NCI-H1048 (cell line): ENCODE data around the gene PAPOLG.
"Not testable (repeated sequence)": the region's sequence is repeated elsewhere in the genome, so short reads cannot be mapped to it uniquely, and the experiment has no call there.

Source experiments
- DNase-seq: peaks from one replicate; lab custom pipeline; 2025; lab: John Stamatoyannopoulos, UW

The PAPOLG gene

GRCh38 chr2:60775048-60775639 is 19.1 kb downstream of the PAPOLG start:
- no peak for DNase-seq

- no peak for DNase-seq
These were observed 22.3 kb downstream of the PAPOLG start for GRCh38 chr2:60778352-60778751.

- no peak for DNase-seq
These were observed 23.4 kb downstream of the PAPOLG start for GRCh38 chr2:60779426-60779825.

GRCh38 chr2:60780721-60781120 is 24.7 kb downstream of the PAPOLG start:
- DNase-seq = no peak

GRCh38 chr2:60793169-60793568 is 37.1 kb downstream of the PAPOLG start:
- DNase-seq = no peak

GRCh38 chr2:60794271-60794863 is 38.3 kb downstream of the PAPOLG start:
- no peak for DNase-seq

- DNase-seq = no peak
These were observed 40.8 kb downstream of the PAPOLG start for GRCh38 chr2:60796573-60797509.

GRCh38 chr2:60804473-60804872 is 48.4 kb downstream of the PAPOLG start:
- no peak for DNase-seq

GRCh38 chr2:60806595-60806987 is 50.5 kb downstream of the PAPOLG start:
- no peak for DNase-seq

GRCh38 chr2:60806988-60807681 is 51.1 kb downstream of the PAPOLG start:
- DNase-seq = no peak

- DNase-seq = no peak
These were observed 52.3 kb downstream of the PAPOLG start for GRCh38 chr2:60808330-60808801.

GRCh38 chr2:60811491-60812375 is 55.7 kb downstream of the PAPOLG start:
- no peak for DNase-seq

GRCh38 chr2:60817191-60817590 is 61.1 kb downstream of the PAPOLG start:
- DNase-seq = not testable (repeated sequence)

GRCh38 chr2:60818272-60818671 is 62.2 kb downstream of the PAPOLG start:
- DNase-seq = no peak

- DNase-seq = no peak
These were observed 63.2 kb downstream of the PAPOLG start for GRCh38 chr2:60819155-60819862.

- DNase-seq = no peak
These were observed 63.9 kb downstream of the PAPOLG start for GRCh38 chr2:60819936-60820335.

- no peak for DNase-seq
These were observed 64.5 kb downstream of the PAPOLG start for GRCh38 chr2:60820416-60821132.

GRCh38 chr2:60821133-60821469 is 65.0 kb downstream of the PAPOLG start:
- no peak for DNase-seq

- no peak for DNase-seq
These were observed 65.7 kb downstream of the PAPOLG start for GRCh38 chr2:60821587-60822302.
